Ovary (tissue), 3 donors: ENCODE data around the gene NHLRC4.

ENCODE experiments used
- EP300 ChIP-seq: sonication (generic); formaldehyde crosslinking; IDR thresholded peaks from one replicate; pipeline ENCODE4 v1.6.1; 2017; ENCODE audit warnings: antibody characterized with exemption
- POLR2A ChIP-seq: fragments of 450-650 bp; IDR thresholded peaks from one replicate; pipeline ENCODE4 v1.6.1; 2017; ENCODE audit warnings: antibody characterized with exemption, mild to moderate bottlenecking, moderate library complexity
- TF ChIP-seq, protein P1 (sequence below), 3 donors: fragments of 450-650 bp in 2 of 3; fragments of 200-600 bp in 1 of 3; IDR thresholded peaks; one replicate each; pipeline versions ENCODE4 v1.5.1 to v1.8.0; 2016 to 2022; ENCODE audit warnings: antibody characterized with exemption in 3 of 3, mild to moderate bottlenecking in 1 of 3
- donor health status: DM: no; HTN: no; CAD: no.

- TF ChIP-seq, protein P1, sequence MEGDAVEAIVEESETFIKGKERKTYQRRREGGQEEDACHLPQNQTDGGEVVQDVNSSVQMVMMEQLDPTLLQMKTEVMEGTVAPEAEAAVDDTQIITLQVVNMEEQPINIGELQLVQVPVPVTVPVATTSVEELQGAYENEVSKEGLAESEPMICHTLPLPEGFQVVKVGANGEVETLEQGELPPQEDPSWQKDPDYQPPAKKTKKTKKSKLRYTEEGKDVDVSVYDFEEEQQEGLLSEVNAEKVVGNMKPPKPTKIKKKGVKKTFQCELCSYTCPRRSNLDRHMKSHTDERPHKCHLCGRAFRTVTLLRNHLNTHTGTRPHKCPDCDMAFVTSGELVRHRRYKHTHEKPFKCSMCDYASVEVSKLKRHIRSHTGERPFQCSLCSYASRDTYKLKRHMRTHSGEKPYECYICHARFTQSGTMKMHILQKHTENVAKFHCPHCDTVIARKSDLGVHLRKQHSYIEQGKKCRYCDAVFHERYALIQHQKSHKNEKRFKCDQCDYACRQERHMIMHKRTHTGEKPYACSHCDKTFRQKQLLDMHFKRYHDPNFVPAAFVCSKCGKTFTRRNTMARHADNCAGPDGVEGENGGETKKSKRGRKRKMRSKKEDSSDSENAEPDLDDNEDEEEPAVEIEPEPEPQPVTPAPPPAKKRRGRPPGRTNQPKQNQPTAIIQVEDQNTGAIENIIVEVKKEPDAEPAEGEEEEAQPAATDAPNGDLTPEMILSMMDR (IDR thresholded peaks at IDR 0.05) = no peak
- TF ChIP-seq POLR2A (no peak), EP300 (no peak)
Measured at GRCh38 chr16:606656-607307, 40.0 kb downstream of the NHLRC4 start.
